ENCODE results near the gene KRTAP10-6. TPM values are rescaled to one million over a fixed set of nuclear protein-coding genes. Genes with fewer than 3 reads are reported as not detected.

KRTAP10-6 gene
- total and polyA plus RNA-seq, 3 donors from 2014 or later, result not detected

DNA sequence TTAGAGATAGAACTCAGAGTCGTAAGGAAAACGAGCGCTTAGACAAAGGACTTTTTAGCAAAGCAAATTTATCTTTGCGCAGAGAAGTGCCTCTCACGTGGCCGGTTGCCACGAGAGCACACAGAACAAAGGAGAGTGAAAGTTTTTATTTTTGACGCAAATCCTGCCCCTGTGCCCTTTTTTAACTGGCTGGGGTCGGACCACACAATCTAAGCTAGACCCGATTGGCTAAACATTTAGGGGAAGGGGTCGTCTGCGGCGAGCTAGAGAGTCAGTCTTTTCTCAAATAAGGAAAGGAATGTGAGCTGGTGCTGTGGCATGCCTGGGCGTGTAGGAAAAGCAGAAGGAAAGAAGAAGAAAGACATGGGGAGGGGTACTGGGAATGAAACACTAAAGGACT lies 43.4 kb downstream of the KRTAP10-6 start:
- no peak for DNase-seq
- 48 to 60% methylated on average over 14 of the region's 14 CpGs for WGBS, 2 donors

DNA sequence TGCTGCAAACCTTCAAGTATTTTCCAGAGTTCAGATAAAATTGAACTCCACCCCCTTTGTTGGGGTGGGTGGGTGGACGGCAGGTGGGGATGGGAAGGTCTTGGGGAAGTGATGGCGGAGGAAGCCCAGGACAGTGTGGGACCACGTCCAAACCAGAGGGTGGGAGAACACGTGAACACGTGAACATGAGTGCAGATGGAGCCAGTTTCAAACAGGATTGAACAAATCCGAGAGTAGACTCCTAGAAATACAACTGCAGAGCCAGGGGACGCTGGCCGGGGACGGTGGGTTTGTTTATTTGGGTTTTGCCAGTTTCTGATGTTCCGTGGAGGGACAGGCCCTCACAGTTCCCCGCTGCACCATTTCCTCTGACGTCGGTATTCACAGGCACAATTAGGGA lies 43.9 kb downstream of the KRTAP10-6 start:
- Histone ChIP-seq H3K27ac (no peak overlapping the region), H3K36me3 (ENCODE audit: low read depth, missing control alignments) (no peaks in the 10 kb centered on the region), H3K27me3 (no peaks in the 10 kb centered on the region), H3K4me1 (no peaks in the 10 kb centered on the region), H3K9me3 (no peaks in the 10 kb centered on the region), H3K4me3 (no peak overlapping the region)
- intact Hi-C loops (cut with DNase I; ENCODE audit: low total_unique reads), result no loop called here
- TF ChIP-seq POLR2A (IDR thresholded peaks at IDR 0.05), result no peak
- TF ChIP-seq, protein P1, sequence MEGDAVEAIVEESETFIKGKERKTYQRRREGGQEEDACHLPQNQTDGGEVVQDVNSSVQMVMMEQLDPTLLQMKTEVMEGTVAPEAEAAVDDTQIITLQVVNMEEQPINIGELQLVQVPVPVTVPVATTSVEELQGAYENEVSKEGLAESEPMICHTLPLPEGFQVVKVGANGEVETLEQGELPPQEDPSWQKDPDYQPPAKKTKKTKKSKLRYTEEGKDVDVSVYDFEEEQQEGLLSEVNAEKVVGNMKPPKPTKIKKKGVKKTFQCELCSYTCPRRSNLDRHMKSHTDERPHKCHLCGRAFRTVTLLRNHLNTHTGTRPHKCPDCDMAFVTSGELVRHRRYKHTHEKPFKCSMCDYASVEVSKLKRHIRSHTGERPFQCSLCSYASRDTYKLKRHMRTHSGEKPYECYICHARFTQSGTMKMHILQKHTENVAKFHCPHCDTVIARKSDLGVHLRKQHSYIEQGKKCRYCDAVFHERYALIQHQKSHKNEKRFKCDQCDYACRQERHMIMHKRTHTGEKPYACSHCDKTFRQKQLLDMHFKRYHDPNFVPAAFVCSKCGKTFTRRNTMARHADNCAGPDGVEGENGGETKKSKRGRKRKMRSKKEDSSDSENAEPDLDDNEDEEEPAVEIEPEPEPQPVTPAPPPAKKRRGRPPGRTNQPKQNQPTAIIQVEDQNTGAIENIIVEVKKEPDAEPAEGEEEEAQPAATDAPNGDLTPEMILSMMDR (IDR thresholded peaks at IDR 0.05), result no peak
- WGBS, 2 donors, result 70 to 75% methylated on average over 13 of the region's 13 CpGs
- no peak for DNase-seq

More for the DNA sequence above, 43.4 kb downstream of the KRTAP10-6 start:
- intact Hi-C loops (cut with DNase I; ENCODE audit: low total_unique reads), result no loop called here
- no peak overlapping the region for H3K27ac ChIP-seq
- H3K4me1 ChIP-seq, result no peaks in the 10 kb centered on the region
- no peaks in the 10 kb centered on the region for H3K36me3 ChIP-seq (ENCODE audit: low read depth, missing control alignments)
- no peaks in the 10 kb centered on the region for H3K9me3 ChIP-seq
- no peak overlapping the region for H3K4me3 ChIP-seq
- no peaks in the 10 kb centered on the region for H3K27me3 ChIP-seq
- TF ChIP-seq, protein P1 (IDR thresholded peaks at IDR 0.05), result no peak

DNA sequence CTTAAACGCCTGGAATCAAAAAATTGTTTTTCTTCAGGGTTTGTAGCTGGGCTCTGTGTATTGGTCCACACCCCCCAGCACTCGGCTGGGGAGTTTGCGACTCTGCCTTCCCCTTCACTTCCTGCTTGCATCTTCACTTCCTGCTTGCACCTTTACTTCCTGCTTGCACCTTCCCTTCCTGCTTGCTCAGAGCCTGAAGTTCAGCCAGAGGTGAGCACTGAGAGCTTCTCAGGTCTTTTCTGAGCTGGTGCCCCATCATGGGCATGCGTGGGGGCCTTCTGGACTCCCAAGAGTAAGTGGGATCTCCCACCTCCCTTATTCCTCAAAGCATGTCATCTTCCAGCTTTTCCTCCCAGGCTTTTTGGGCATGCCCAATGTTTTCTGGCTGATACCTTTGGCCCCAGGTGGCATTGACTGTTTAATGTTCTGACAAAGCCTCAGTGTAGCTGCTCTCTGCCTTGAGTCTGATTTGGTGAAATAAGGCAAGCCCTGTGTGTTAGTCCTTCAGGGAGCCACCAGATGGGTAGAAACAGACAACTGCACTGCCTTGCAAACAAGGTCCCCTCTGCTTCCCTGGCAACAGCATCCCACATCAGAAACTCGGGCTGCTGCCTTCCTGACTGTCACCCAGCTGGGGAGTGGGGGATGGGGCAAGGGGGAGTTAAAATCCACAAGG lies 44.5 kb downstream of the KRTAP10-6 start:
- no peaks in the 10 kb centered on the region for H3K9me3 ChIP-seq
- DNase-seq, result no peak
- TF ChIP-seq, protein P1 (IDR thresholded peaks at IDR 0.05), result no peak
- TF ChIP-seq POLR2A (IDR thresholded peaks at IDR 0.05), result no peak
- H3K27ac ChIP-seq, result no peak overlapping the region
- no peaks in the 10 kb centered on the region for H3K4me1 ChIP-seq
- H3K27me3 ChIP-seq, result no peaks in the 10 kb centered on the region
- intact Hi-C loops (cut with DNase I; ENCODE audit: low total_unique reads), result no loop called here
- no peaks in the 10 kb centered on the region for H3K36me3 ChIP-seq (ENCODE audit: low read depth, missing control alignments)
- H3K4me3 ChIP-seq, result no peak overlapping the region
- 67 to 79% methylated on average over 5 of the region's 5 CpGs for WGBS, 2 donors

DNA sequence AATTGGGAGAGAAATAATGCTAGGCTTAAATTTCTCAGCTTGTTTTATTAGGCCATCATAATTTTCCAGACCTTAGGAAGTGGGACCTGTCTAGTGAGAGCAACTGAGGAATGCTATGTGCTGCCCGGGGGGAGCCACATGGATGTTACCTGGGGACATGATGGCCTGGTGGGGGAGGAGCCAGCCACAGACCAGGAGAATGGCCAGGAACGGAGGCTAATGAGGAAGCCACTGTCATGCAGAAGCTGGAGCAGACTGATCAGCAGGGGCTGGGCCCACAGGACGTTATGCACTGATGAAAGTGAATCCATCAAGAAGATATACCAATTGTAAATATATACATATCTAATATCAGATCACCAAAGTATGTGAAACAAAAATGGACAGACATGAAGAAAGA lies 47.7 kb downstream of the KRTAP10-6 start:
- Histone ChIP-seq H3K4me3 (no peak overlapping the region), H3K9me3 (no peaks in the 10 kb centered on the region), H3K4me1 (no peaks in the 10 kb centered on the region), H3K27me3 (no peaks in the 10 kb centered on the region), H3K36me3 (ENCODE audit: low read depth, missing control alignments) (no peaks in the 10 kb centered on the region), H3K27ac (no peak overlapping the region)
- intact Hi-C loops (cut with DNase I; ENCODE audit: low total_unique reads), result no loop called here
- WGBS, 2 donors, result 74 to 82% methylated on average over 3 of the region's 3 CpGs
- TF ChIP-seq, protein P1 (IDR thresholded peaks at IDR 0.05), result no peak
- no peak for TF ChIP-seq POLR2A (IDR thresholded peaks at IDR 0.05)
- DNase-seq, result no peak

DNA sequence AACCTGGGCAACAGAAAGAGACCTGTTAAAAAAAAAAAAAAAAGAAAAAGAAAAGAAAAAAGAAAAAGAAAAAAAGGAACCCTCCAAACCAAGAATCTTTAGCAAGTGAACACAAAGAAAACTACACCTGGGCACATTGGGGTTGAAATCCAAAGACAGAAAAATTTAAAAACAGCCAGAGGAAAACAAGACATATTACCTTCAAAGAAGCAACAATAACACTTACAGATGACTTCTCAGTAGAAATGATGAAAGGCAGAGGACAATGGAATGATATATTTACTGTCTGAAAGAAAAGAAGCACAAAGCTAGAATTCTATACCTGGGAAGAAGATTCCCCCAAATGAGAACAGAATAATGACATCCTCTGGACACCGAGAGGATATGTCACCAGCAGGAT lies 49.6 kb downstream of the KRTAP10-6 start:
- TF ChIP-seq, protein P1 (IDR thresholded peaks at IDR 0.05), result no peak
- TF ChIP-seq POLR2A (IDR thresholded peaks at IDR 0.05), result no peak
- no peak overlapping the region for H3K27ac ChIP-seq
- no peaks in the 10 kb centered on the region for H3K36me3 ChIP-seq (ENCODE audit: low read depth, missing control alignments)
- no peaks in the 10 kb centered on the region for H3K9me3 ChIP-seq
- H3K4me1 ChIP-seq, result no peaks in the 10 kb centered on the region
- intact Hi-C loops (cut with DNase I; ENCODE audit: low total_unique reads), result no loop called here
- H3K27me3 ChIP-seq, result no peaks in the 10 kb centered on the region
- WGBS, 2 donors, result 81 to 87% methylated on average over 1 of the region's 1 CpG
- no peak overlapping the region for H3K4me3 ChIP-seq
- DNase-seq, result no peak

Data from testis (tissue), 3 donors.